Measurements from ENCODE around the gene DDR2.

DDR2 gene

DNA sequence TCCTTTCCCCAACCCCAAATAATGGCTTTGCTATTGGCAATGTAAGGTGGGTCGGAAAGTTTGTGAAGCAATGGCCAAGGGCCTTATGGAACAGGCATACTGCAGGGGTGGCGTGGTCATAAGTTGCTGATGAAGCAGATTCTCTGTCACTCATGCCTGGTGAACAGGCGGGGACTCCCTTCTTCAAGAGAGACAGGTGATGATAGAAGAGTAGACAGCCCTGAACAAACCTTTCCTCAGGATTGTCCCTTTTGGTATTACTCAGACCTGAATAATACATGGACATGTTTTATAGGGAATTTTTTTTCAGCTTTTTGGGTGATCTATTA is 12.7 kb downstream of the DDR2 start:
- Mint-ChIP-seq H3K9me3 (no peaks in the 10 kb centered on the region), H3K4me3 (no peak overlapping the region), H3K36me3 (ENCODE audit: low read depth) (no peaks in the 10 kb centered on the region), H3K27me3 (peaks cover 17% of the 10 kb centered on the region), H3K27ac (no peak overlapping the region), H3K4me1 (ENCODE audit: low read depth) (no peaks in the 10 kb centered on the region)
- no peak for DNase-seq

- H3K9me3 Mint-ChIP-seq: no peaks in the 10 kb centered on the region
- H3K4me3 Mint-ChIP-seq: no peak overlapping the region
Observed at GRCh38 chr1:162645666-162646065, 13.4 kb downstream of the DDR2 start.

DNA sequence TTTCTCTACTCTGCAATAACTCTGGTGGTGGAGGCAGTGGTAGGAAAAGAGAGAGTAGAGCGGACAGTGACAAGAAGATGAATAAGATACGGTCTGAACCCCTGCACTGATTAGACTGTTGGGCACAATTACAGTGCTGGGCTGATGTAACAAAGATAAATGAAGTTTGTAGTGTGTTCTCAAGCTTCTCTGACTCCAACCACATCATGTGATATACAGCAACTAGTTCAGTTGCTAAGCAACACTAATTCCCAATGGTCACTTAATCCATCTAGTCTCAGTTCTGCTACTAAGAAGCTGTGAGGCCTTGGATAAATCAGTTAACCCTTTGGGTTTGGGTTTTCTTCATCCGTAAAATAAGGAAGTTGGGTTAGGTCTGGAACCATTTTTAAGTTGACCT is 17.3 kb downstream of the DDR2 start:
- H3K27me3 Mint-ChIP-seq: peaks cover 15% of the 10 kb centered on the region
- H3K4me1 Mint-ChIP-seq (ENCODE audit: low read depth): no peaks in the 10 kb centered on the region
- H3K36me3 Mint-ChIP-seq (ENCODE audit: low read depth): no peaks in the 10 kb centered on the region
- H3K27ac Mint-ChIP-seq: no peak overlapping the region
- H3K4me3 Mint-ChIP-seq: no peak overlapping the region
- H3K9me3 Mint-ChIP-seq: no peaks in the 10 kb centered on the region
- DNase-seq: no peak

More at GRCh38 chr1:162645666-162646065, 13.4 kb downstream of the DDR2 start:
- Mint-ChIP-seq H3K4me1 (ENCODE audit: low read depth) (no peaks in the 10 kb centered on the region), H3K27ac (no peak overlapping the region), H3K36me3 (ENCODE audit: low read depth) (no peaks in the 10 kb centered on the region), H3K27me3 (peaks cover 17% of the 10 kb centered on the region)
- DNase-seq: no peak

- H3K36me3 Mint-ChIP-seq (ENCODE audit: low read depth): no peaks in the 10 kb centered on the region
- H3K9me3 Mint-ChIP-seq: no peaks in the 10 kb centered on the region
- no peak overlapping the region for H3K27ac Mint-ChIP-seq
- H3K4me3 Mint-ChIP-seq: no peak overlapping the region
- peaks cover 4% of the 10 kb centered on the region for H3K27me3 Mint-ChIP-seq
- H3K4me1 Mint-ChIP-seq (ENCODE audit: low read depth): no peaks in the 10 kb centered on the region
- DNase-seq: no peak
Observed at GRCh38 chr1:162654915-162655620, 22.8 kb downstream of the DDR2 start.

DNA sequence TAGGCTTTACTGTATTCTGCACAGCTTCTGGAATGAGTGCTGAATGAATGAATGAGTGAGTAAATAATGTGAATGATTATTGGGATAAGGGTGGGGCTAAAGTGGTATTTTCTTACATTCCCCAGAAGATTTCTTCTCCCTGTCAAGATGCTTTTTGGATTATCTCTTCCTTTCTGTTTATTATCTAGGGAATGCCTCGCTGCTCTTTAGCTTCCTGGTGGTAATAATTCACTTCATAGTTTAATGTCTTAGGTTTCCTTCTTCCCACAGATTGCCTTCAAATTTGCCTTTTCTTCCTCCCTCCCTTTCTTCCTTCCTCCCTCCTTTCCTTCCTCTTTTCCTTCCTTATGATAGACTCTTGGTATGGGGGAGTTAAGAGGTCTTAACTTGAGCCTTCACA is 24.0 kb downstream of the DDR2 start:
- no peaks in the 10 kb centered on the region for H3K4me1 Mint-ChIP-seq (ENCODE audit: low read depth)
- H3K27ac Mint-ChIP-seq: no peak overlapping the region
- H3K4me3 Mint-ChIP-seq: no peak overlapping the region
- H3K27me3 Mint-ChIP-seq: peaks cover 4% of the 10 kb centered on the region
- DNase-seq: no peak
- H3K36me3 Mint-ChIP-seq (ENCODE audit: low read depth): no peaks in the 10 kb centered on the region
- H3K9me3 Mint-ChIP-seq: no peaks in the 10 kb centered on the region

GRCh38 chr1:162660574-162660973 is 28.3 kb downstream of the DDR2 start:
- peaks cover 10% of the 10 kb centered on the region for H3K27me3 Mint-ChIP-seq
- no peak for DNase-seq
- H3K4me1 Mint-ChIP-seq (ENCODE audit: low read depth): no peaks in the 10 kb centered on the region
- no peaks in the 10 kb centered on the region for H3K36me3 Mint-ChIP-seq (ENCODE audit: low read depth)
- no peak overlapping the region for H3K27ac Mint-ChIP-seq
- H3K4me3 Mint-ChIP-seq: no peak overlapping the region
- H3K9me3 Mint-ChIP-seq: no peaks in the 10 kb centered on the region

- H3K27ac Mint-ChIP-seq: no peak overlapping the region
- H3K27me3 Mint-ChIP-seq: peaks cover 11% of the 10 kb centered on the region
- H3K9me3 Mint-ChIP-seq: no peaks in the 10 kb centered on the region
- H3K36me3 Mint-ChIP-seq (ENCODE audit: low read depth): no peaks in the 10 kb centered on the region
- H3K4me3 Mint-ChIP-seq: no peak overlapping the region
- no peaks in the 10 kb centered on the region for H3K4me1 Mint-ChIP-seq (ENCODE audit: low read depth)
- no peak for DNase-seq
Observed at GRCh38 chr1:162661336-162661735, 29.1 kb downstream of the DDR2 start.

DNA sequence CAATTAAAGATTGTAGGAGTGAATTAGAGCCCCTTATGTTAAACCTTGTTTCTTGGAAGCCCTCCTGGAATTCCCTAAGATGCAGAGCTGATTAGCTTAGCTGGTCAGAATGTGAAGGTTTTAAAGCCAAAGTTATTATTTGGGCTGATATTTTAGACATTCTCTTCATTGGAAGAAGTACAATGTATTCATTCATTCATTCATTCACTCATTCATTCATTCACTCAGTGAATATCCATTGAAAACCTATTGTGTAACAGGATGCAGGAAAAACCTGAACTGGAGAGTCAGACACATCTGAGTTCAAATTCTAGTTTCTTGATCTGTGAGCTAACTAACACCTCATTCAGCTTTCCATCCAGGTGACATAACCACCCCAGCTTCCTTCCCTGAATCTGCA is 29.7 kb downstream of the DDR2 start:
- Mint-ChIP-seq H3K4me3 (no peak overlapping the region), H3K27me3 (peaks cover 11% of the 10 kb centered on the region), H3K36me3 (ENCODE audit: low read depth) (no peaks in the 10 kb centered on the region), H3K27ac (no peak overlapping the region), H3K4me1 (ENCODE audit: low read depth) (no peaks in the 10 kb centered on the region), H3K9me3 (no peaks in the 10 kb centered on the region)
- DNase-seq: no peak

- Mint-ChIP-seq H3K27me3 (peaks cover 11% of the 10 kb centered on the region), H3K4me1 (ENCODE audit: low read depth) (no peaks in the 10 kb centered on the region), H3K9me3 (no peaks in the 10 kb centered on the region), H3K27ac (no peak overlapping the region), H3K4me3 (no peak overlapping the region), H3K36me3 (ENCODE audit: low read depth) (no peaks in the 10 kb centered on the region)
- no peak for DNase-seq
Observed at GRCh38 chr1:162663086-162663485, 30.8 kb downstream of the DDR2 start.

GRCh38 chr1:162663589-162664106 is 31.4 kb downstream of the DDR2 start:
- Mint-ChIP-seq H3K27ac (no peak overlapping the region), H3K36me3 (ENCODE audit: low read depth) (no peaks in the 10 kb centered on the region)
- no peak for DNase-seq

GRCh38 chr1:162666006-162666645 is 33.9 kb downstream of the DDR2 start:
- Mint-ChIP-seq H3K4me1 (ENCODE audit: low read depth) (no peaks in the 10 kb centered on the region), H3K27me3 (peaks cover 10% of the 10 kb centered on the region), H3K36me3 (ENCODE audit: low read depth) (no peaks in the 10 kb centered on the region), H3K27ac (no peak overlapping the region), H3K4me3 (no peak overlapping the region), H3K9me3 (no peaks in the 10 kb centered on the region)
- DNase-seq: no peak

More at GRCh38 chr1:162663589-162664106, 31.4 kb downstream of the DDR2 start:
- H3K9me3 Mint-ChIP-seq: no peaks in the 10 kb centered on the region
- no peak overlapping the region for H3K4me3 Mint-ChIP-seq
- H3K27me3 Mint-ChIP-seq: peaks cover 11% of the 10 kb centered on the region
- H3K4me1 Mint-ChIP-seq (ENCODE audit: low read depth): no peaks in the 10 kb centered on the region

GRCh38 chr1:162667381-162668080 is 35.3 kb downstream of the DDR2 start:
- Mint-ChIP-seq H3K9me3 (no peaks in the 10 kb centered on the region), H3K36me3 (ENCODE audit: low read depth) (no peaks in the 10 kb centered on the region), H3K27ac (no peak overlapping the region), H3K4me1 (ENCODE audit: low read depth) (no peaks in the 10 kb centered on the region), H3K4me3 (no peak overlapping the region), H3K27me3 (peaks cover 10% of the 10 kb centered on the region)
- DNase-seq: no peak

DNA sequence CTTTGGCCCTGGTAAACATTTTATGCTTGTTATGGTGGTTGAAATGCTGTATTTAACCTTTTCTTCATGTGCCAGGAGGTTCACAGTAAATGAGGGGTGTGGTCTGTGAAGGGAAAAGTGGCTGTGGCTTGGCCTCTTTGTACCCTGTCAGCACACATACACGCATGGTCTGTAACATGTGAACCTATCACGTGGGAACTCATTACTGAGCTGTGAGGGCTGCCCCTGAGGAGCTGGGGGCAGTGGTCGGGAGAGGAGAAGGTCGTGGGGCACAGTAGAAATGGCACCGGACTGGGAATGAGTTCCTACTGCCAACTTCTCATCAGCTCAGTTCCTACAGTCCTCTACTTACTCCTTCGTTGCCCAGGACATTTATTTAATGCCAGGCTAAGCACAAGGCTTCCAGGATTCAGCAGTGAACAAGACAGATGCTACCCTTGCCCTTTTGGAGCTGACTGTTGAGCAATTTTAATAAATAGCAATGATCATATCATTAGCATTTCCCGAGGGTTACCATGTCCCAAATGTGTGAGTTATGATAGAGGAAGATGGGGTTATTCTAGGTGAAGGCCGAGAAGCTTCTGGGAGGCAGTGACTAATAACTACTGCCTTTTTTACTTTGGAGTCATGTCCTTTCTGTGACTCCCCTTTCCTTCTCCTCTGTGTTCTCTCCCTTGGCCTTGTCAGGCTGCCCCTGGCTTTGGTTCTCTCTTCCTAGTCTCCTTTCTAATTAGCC is 38.8 kb downstream of the DDR2 start:
- Mint-ChIP-seq H3K27ac (no peak overlapping the region), H3K4me3 (no peak overlapping the region), H3K4me1 (ENCODE audit: low read depth) (no peaks in the 10 kb centered on the region), H3K9me3 (no peaks in the 10 kb centered on the region), H3K27me3 (peaks cover 2% of the 10 kb centered on the region), H3K36me3 (ENCODE audit: low read depth) (no peaks in the 10 kb centered on the region)
- DNase-seq: no peak

- H3K4me1 Mint-ChIP-seq (ENCODE audit: low read depth): no peaks in the 10 kb centered on the region
- H3K4me3 Mint-ChIP-seq: no peak overlapping the region
- DNase-seq: no peak
- H3K27ac Mint-ChIP-seq: no peak overlapping the region
- no peaks in the 10 kb centered on the region for H3K9me3 Mint-ChIP-seq
- peaks cover 2% of the 10 kb centered on the region for H3K27me3 Mint-ChIP-seq
- no peaks in the 10 kb centered on the region for H3K36me3 Mint-ChIP-seq (ENCODE audit: low read depth)
Observed at GRCh38 chr1:162671664-162672410, 39.6 kb downstream of the DDR2 start.

All from activated T-cell treated with anti-CD3 and anti-CD28 coated beads, Interleukin-2, amount 50 U/mL, for 24 hours (primary cell).